Stomach (tissue), 4 donors: Measurements from ENCODE around the gene CCL17.

Experiments used
- EP300 ChIP-seq: sonication (generic); formaldehyde crosslinking; IDR thresholded peaks from one replicate; pipeline ENCODE4 v1.6.1; 2017; ENCODE audit warnings: antibody characterized with exemption
- POLR2A ChIP-seq, 4 donors: fragments of 450-650 bp; IDR thresholded peaks; one replicate each; pipeline ENCODE4 v1.6.1; 2016; ENCODE audit warnings: antibody characterized with exemption in 4 of 4, control low read depth in 2 of 4, mild to moderate bottlenecking in 1 of 4, moderate library complexity in 1 of 4
- POLR2AphosphoS5 ChIP-seq, 3 donors: sonication (generic); formaldehyde crosslinking; IDR thresholded peaks; one replicate each; pipeline ENCODE4 v1.6.1; 2016; ENCODE audit warnings: antibody characterized with exemption in 3 of 3
- TF ChIP-seq, protein P1 (sequence below), 7 experiments: fragments of 450-650 bp in 4 of 7; fragments of 200-600 bp in 3 of 7; sonication (generic) in 3 of 7; IDR thresholded peaks; one replicate each; pipeline ENCODE4 v1.5.1; 2016 to 2019; ENCODE audit warnings: antibody characterized with exemption in 7 of 7, control low read depth in 2 of 7, mild to moderate bottlenecking in 1 of 7

DNA sequence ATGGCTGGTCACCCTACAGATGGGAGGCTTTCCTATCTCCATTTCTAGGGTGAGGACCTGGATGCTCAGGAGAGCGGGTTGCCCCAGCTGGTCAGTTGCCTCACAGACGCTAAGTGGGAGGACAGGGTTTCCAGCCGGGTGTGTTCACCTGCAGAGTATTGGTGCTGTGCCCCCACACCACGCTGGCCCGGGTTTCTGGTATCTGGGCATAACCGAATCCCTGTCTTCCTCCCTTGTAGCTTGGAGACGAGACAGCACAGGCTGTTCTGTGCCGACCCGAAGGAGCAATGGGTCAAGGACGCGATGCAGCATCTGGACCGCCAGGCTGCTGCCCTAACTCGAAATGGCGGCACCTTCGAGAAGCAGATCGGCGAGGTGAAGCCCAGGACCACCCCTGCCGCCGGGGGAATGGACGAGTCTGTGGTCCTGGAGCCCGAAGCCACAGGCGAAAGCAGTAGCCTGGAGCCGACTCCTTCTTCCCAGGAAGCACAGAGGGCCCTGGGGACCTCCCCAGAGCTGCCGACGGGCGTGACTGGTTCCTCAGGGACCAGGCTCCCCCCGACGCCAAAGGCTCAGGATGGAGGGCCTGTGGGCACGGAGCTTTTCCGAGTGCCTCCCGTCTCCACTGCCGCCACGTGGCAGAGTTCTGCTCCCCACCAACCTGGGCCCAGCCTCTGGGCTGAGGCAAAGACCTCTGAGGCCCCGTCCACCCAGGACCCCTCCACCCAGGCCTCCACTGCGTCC, 22.6 kb upstream of the CCL17 start:
- TF ChIP-seq POLR2A (IDR thresholded peaks at IDR 0.05) (no peak), POLR2AphosphoS5 (IDR thresholded peaks at IDR 0.05) (no peak), EP300 (no peak)
- TF ChIP-seq, protein P1, sequence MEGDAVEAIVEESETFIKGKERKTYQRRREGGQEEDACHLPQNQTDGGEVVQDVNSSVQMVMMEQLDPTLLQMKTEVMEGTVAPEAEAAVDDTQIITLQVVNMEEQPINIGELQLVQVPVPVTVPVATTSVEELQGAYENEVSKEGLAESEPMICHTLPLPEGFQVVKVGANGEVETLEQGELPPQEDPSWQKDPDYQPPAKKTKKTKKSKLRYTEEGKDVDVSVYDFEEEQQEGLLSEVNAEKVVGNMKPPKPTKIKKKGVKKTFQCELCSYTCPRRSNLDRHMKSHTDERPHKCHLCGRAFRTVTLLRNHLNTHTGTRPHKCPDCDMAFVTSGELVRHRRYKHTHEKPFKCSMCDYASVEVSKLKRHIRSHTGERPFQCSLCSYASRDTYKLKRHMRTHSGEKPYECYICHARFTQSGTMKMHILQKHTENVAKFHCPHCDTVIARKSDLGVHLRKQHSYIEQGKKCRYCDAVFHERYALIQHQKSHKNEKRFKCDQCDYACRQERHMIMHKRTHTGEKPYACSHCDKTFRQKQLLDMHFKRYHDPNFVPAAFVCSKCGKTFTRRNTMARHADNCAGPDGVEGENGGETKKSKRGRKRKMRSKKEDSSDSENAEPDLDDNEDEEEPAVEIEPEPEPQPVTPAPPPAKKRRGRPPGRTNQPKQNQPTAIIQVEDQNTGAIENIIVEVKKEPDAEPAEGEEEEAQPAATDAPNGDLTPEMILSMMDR (IDR thresholded peaks at IDR 0.05), result no peak
